ENCODE results near the gene CACNA1B.
"Not testable (repeated sequence)": the region's sequence is repeated elsewhere in the genome, so short reads cannot be mapped to it uniquely, and the experiment has no call there.

DNA sequence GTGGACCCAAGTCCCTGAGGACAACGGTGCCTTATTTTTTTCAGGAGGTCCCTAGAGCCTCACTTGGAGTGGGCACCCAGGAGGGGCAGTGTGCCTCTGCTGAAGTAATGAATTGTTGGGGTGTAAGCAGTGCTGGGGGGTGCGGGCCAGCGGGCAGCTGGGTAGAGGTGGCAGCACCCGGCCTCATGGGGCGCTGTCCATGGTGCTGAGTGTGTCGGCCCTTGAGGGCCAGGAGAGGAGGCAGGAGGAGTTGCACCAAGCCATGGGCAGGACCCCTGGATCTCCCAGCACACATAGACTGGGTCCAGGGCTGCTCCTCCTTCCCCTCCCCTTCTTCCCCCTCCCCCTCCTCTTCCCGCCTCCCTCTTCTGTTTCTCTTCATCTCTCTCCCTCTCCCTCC, 7.0 kb downstream of the CACNA1B start:
- TF ChIP-seq, protein P1, sequence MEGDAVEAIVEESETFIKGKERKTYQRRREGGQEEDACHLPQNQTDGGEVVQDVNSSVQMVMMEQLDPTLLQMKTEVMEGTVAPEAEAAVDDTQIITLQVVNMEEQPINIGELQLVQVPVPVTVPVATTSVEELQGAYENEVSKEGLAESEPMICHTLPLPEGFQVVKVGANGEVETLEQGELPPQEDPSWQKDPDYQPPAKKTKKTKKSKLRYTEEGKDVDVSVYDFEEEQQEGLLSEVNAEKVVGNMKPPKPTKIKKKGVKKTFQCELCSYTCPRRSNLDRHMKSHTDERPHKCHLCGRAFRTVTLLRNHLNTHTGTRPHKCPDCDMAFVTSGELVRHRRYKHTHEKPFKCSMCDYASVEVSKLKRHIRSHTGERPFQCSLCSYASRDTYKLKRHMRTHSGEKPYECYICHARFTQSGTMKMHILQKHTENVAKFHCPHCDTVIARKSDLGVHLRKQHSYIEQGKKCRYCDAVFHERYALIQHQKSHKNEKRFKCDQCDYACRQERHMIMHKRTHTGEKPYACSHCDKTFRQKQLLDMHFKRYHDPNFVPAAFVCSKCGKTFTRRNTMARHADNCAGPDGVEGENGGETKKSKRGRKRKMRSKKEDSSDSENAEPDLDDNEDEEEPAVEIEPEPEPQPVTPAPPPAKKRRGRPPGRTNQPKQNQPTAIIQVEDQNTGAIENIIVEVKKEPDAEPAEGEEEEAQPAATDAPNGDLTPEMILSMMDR (conservative IDR thresholded peaks at IDR 0.05 in 1 of 2, IDR thresholded peaks at IDR 0.05 in 1 of 2; ENCODE audit: extremely low read depth in 1 of 2, insufficient read depth in 1 of 2, low read depth in 1 of 2, low read length in 2 of 2), result not testable (repeated sequence)
- TF ChIP-seq EZH2 (IDR thresholded peaks at IDR 0.05; ENCODE audit: borderline replicate concordance, low read length), result not testable (repeated sequence)

Data from mammary epithelial cell (primary cell).